HG02610 (cell line): ENCODE results near the gene CFAP77.

Source experiments
- ATAC-seq: cut with Tn5 transposase; IDR thresholded peaks from one replicate; pipeline ENCODE4 v1.9.1; 2021; ENCODE audit warnings: mild to moderate bottlenecking, moderate library complexity; ENCODE audit not compliant: unreplicated experiment

CFAP77 gene

DNA sequence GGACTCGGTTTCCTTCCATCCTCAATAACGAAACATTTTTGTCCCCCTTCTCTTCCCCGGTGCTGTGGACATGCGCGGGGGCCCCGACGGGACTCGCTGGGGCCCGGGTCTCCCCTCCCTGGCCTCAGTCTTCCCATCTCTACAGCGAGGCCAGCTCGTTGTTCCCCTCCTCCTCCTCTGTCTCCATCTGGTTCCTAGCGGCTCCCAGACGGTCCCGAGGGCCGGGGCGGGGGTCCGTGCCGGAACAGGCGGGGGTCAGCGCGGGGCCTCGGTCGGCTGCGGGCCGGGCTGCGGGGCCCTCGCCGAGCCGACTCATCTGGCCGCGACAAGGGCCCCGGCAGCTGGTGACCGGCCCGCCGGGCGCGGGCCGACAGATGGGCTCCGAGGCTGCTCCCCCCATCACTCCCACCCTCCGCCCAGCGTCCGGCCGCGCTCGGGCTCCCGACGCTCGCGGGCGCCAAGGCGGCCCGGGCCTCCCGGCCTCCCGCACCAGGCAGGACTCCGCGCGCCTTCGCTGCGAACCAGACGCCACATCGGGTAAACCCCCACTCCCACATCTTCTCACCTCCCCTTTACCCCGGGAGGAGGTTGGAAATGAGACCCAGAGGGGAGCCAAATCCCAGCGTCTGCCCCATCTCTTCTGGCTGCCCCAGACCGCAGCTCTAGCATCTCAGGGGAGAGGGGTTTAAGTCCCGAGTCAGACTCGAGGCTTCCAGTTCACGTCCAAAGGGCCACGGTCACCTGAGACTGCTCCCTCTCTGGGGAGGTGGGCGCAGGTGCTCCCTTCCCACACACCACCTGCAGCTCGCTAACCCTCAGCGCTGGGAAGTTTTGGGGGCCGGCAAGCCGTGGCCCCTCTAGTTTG lies 180.5 kb downstream of the CFAP77 start:
- ATAC-seq = no peak

DNA sequence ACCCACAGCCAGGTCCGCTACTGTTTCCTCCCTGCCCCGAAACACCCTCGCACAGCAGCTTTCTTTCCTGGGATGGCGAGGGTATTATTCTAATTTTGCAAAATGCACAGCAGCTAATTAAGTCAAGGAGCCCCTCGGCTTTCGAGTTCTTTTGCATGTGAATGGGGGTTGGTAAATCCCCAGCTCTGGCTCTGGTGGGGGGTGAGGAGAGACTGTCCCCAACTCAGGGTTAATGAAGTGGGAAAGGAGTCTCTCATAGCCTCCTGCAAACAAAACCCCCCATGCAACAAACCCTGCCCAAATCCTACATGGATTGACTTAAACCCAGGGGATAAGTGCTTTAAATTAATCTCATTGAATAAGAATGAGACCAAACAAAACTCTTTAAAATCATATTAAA lies 181.2 kb downstream of the CFAP77 start:
- ATAC-seq = no peak

DNA sequence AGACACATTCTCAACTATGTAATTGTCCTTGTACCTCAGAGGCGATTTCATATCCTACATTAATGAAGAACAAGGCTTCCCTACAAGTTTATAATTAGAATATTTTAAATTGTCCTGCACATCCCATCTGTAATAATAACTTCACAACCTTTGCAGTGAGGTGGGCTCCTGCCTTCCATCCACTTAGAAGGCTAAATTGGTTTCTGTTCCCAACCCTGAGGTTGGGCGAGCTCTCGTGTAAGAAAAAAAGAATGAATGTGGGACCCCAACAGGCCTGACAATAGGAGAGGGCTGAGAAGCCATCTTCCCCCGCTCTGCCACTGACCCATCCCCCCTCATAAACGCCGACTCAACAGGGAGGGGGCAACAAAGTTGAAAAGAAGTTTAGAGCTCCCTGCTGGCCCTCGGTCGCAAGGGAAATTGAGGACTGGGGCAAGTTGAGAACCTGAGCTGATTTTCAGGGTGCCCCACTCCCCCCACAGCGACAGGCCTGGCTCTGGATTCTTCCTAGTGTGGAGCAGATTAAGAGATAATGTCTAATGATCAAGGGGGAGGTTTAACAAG lies 181.8 kb downstream of the CFAP77 start:
- no peak for ATAC-seq

DNA sequence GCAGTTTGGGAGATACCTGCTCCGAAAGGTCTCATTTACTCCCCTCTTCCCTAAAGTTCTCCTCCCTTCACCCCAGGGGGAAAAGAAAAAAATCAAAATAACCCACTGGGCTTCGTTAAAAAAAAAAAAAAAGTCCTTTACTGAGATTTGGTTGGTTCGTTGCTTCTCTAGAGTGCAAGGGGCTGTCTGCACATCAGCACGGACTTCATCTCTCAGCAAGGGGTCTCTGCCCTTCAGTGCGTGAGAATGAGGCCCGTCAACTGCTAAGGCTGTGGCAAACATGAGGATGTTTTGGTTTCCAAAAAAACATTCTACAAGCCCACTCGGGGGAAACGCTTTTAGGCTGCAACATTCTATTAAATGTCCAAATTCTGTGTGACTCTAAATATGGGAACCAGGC lies 182.4 kb downstream of the CFAP77 start:
- ATAC-seq = no peak

DNA sequence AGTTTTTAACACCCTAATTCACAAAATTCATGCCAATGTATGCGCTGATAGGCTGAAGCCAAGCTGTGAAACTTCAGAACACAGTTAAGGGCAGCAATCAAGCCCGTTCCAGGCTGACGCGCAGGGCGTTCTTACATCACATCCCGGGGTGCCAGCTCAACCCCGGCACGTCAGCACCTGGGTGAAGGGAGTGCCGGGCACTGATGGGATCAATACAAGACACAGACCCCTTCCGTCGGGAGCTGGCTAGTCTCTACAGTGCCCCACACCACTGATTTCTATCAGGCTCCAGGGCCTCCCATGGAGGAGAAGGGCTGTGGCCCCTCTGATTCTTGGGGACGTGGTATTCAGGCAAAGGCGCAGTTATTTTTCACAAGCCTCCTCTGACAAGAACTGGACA lies 184.4 kb downstream of the CFAP77 start:
- no peak for ATAC-seq

DNA sequence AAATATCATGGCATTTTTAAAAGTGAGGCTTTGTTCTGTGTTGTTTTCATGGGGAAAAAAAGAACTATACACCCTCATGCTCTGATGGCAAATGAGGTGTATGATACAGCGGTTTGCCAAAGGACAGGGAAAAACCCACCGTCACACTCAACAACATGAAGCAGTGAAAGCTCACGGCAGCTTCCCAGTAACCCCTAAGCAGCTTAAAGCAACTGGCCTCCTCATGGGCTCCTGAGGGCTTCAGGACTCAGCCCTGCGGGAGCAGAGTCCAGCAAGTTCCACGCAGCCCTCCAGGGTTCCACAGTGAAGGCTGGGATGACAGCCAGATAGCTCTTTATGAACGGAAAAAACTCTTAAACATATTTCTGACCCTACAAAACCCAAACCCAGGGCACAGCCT lies 185.3 kb downstream of the CFAP77 start:
- ATAC-seq = no peak

DNA sequence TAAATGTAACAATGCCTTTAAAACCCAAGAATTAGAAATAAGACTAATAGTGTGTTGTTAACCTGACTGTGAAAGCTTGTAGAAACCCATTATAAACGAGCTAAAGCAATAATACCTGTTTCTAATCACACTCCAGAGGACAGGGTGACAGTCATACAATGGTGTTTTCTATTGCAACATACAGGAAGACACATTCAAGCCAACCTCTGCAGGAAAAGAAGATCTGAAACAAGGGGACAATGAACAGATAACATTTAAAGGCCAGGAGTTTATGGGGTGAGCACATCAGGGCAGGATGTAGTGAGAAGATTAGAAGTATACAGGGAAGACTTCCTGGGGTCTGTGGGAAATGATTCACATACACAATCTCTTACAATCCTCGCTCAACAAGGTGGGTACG lies 186.2 kb downstream of the CFAP77 start:
- no peak for ATAC-seq

DNA sequence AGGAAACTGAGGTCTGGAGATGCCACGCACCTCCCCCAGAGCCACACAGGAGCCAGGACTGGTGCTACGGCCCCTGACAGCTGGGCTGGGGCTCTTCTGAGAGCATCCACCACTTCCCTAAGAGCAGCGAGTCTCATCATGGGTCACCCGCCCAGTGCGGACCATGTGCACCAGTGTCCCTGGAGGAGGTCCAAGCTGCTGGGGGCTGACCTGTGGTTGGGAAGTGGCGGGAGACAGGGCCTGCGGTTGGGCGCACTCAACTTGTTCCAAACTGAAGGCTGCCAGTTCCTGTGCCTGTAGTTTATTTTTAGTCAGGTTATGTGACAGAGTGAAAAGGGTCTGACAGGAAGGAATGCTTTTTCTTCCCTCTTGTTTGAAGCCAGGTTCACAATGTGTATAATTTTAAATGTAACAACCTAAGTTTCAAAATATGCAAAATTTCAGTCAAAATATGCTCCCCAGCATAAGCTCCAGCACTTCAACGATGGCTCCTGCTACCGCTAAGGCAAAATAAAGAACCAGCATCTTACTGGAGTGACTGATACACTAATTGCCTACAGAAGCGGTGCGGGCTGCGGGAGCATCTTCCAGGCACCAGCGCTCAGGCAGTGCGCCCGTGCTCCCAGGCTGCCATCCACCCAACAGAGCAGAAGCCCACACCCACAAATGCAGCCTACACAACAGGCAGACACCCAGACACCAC lies 187.2 kb downstream of the CFAP77 start:
- ATAC-seq = no peak

DNA sequence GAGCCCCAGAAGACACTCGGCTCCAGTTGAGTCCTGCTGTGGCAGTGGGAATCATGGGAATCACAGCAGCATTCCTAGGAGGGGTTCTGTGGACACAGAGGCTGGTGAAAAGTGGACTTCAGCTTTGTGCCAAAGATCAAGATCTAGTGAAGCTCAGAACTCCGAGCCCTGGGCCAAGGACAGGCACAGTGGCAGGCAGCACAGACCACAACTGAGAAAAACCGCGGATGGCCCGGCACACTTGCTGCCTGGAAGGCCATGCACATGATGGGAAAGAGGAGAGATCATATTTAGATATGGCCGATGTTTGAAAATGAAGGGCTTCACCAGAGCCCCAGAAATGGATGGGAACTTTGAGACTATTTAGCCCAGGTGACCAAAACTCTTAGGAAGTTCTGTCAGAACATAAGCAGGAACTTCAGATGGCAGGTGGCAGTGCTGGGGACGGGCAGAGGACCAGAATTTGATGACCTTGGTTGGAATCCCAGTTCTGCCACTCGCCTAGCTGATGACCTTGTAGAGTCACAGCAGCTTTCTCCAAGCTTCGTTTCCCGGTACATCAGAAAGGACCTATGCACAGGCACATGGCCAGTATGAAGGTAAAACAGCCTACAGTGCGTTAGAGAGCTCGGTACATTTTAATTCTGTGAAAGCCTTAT lies 190.4 kb downstream of the CFAP77 start:
- ATAC-seq = no peak

DNA sequence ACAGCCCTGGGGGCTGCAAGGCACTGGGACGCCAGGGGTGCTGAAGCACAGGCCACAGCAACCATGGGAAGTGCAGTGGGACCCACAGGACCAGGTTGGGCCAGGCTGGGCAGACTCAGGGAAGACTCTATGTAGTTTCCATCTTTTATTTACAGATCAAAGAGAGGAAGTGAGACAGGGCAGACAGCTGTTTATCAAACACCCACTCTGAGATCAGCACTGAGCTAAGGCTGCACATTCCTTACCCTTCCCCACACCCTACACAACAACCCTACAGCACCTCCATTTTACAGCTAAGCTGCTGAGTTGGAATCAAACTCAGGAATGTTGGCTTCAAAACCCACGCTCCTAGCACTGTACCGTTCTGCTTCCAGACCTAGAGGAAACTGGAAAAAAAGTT lies 192.2 kb downstream of the CFAP77 start:
- no peak for ATAC-seq

DNA sequence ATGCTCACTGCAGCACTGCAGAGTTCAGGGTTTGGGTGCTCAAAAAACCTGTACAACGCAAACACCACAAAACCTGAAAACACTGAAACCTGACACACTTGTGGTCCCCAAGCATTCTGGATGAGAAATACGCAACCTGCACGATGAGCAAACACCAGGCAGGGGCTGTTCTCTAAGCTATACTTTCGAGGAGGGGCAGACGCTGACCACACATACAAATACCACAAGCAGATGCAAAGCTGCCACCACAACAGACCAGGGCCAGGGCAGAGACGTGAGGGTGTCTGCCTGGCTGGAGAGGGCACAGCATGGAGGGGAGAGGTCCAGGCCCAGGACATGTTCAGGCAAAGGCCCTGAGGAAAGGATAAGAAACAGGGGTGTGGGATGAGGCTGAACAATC lies 195.4 kb downstream of the CFAP77 start:
- no peak for ATAC-seq

DNA sequence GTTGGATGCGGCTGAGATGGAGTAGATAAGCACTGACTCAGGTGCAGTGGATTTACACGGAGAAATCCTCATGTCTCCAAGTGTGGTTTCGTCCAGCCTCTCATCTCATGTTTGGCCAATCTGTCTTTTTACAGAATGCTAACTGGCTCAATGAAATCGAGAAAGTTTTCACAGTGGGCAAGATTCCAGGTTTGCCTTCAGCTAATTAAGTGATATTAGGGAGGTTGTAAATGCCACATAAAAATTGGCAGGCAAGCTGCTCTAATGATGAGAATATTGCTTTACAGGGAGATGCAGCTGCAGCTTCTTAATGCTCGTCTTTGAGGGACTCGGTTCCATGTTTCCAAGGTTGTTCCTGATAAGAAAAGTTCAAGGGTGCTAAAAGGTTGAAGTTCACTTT lies 196.1 kb downstream of the CFAP77 start:
- no peak for ATAC-seq

DNA sequence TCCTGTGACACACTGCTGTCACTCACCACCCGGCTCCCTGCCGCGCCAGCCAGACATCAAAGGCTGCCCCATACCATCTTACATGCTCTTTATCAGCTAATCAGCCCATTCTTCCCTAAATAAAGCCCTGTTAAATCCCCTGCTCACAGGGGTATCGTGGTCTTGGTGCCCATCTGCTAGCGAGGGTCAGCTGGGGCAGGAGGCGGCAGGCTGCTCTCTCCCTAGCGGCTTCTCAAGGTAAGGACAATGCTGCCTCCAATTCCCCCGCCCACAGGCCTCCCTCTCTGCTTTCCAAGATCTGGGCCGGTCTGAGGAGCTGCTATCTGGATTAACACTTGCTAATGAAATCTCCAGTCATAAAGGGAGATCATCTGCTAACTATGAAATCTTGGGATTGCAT lies 199.2 kb downstream of the CFAP77 start:
- no peak for ATAC-seq

DNA sequence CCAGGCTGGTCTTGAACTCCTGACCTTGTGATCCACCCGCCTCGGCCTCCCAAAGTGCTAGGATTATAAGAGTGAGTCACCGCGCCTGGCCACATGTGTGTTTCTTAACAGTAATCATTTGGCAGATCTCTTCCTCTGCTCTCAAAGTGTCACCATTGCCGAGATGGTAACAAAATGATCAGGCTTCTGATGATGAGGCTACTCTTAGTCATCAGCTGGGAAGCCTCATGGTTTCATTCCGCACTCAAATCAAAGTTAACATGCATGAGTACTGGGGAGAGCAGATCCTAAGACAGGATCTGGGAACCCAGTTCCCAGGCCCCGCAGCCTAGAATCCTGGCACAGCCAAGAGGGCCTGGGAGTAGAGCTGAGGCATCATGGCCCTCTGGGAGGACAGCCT lies 199.8 kb downstream of the CFAP77 start:
- ATAC-seq = no peak

DNA sequence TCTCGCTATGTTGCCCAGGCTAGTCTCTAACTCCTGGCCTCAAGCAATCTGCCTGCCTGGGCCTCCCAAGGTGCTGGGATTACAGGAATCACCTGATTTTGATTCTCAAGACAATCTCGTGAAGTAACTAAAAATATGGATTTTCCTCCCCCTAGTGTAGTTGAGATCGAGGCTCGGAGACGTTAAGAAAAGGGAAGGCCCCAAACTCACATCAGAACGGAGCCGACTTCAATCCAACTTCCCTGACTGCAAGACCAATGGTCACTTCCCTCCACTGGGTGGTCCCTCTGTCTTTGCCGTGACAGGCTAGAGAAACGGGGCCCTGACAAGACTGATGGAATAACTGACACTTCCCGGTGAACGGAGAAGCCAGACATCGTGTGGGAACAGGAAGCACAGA lies 200.7 kb downstream of the CFAP77 start:
- no peak for ATAC-seq

DNA sequence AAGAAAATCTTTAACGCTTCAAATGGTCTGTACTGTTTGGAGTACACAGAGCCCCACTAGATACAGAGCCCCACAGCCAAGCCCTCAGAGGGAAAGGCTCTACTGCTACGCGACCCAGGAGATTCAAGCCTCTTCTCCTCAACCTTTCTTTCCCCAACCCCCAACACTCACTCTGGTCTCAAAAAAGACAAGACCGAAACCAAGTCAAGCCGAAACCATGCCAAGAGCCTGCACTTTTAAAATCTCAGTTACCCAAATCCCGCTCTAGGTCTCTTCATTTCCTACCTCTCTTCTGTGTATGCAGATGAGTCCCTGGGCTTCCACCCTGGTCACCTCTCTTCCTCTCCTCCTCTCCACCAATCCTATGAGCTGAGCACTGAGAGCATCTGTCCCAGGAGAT lies 204.3 kb downstream of the CFAP77 start:
- ATAC-seq = no peak

DNA sequence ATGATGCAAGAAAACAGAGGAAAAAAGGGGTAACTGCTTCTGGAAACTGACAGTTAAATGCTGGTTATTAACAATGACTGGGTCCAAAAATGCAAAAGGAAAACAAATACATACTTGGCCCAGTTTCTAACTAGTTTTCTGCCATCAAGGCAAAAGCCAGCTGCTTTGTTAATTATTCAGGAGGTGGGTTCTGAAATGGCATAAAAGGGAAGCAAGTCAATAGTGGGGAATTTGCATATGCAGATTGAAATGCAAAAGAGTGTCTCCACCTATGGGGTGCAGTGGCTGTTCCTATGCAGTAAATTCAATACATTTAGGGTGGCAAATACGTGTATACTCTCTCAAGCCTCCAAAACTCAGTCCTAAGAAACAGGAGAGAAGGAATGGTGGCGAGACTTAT lies 205.8 kb downstream of the CFAP77 start:
- no peak for ATAC-seq

DNA sequence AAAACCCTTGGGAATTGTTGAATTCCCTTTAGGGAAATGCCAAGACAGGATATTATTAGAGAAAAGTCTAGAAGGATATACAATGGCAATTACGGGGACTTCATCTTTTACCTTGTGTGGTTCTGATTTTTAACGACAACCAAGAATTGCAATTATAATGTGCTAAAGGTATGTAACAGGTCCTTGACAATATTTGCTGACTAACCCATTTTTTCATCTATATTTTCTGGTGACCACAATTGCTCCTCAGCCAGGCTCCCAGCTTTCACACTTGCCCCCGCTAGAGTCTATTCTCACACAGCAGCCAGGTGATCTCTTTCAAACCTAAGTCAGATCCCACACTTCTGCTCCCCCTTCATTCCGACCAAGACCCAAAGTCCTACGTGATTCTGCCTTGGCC lies 206.7 kb downstream of the CFAP77 start:
- ATAC-seq = no peak

DNA sequence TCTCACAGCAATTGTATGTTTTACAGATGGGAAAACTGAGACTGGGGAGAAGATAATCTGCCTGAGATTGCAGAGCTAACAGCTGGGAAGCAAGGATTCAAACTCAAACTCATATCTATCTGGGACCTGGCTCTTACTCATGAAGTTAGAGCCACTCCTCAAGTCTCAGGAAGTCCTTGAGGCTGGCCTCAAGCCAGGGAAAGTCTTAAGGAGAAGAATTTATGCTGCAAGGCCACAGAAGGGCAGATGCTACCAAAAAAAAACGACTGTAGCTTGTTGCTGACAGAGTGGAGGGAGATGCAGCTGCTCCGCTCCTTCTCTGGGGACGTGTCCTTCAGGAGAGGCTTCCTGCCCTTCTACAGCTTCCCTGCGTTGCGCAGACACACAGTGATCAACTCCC lies 212.1 kb downstream of the CFAP77 start:
- no peak for ATAC-seq
